ENCODE measurements around the gene NELFB.

The NELFB gene

GRCh38 chr9:137268538-137269201, 13.5 kb downstream of the NELFB start:
- no peak for DNase-seq (ENCODE audit: low spot score)

- no peak for DNase-seq (ENCODE audit: low spot score)
These were observed 14.2 kb downstream of the NELFB start for GRCh38 chr9:137269231-137269772.

GRCh38 chr9:137270929-137271695, 16.0 kb downstream of the NELFB start:
- no peak for DNase-seq (ENCODE audit: low spot score)

DNA sequence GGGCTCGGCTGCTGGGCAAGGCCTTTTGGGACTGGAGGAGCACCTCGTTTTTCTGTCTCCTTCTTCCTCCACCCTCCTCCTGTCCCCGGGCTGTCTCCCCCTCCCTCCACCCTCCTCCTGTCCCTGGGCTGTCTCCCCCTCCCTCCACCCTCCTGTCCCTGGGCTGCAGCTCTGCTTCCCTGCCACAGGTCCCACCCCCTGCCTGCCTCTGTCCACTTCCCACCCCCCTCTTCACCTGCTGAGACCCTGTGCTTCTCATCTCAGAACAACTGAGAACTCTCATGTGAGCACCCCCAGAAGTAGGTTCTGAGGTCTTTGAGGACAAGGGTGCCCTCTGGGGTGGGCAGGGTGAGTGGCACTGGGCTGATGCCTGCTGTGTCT, 16.6 kb downstream of the NELFB start:
- DNase-seq (ENCODE audit: low spot score), result no peak

DNA sequence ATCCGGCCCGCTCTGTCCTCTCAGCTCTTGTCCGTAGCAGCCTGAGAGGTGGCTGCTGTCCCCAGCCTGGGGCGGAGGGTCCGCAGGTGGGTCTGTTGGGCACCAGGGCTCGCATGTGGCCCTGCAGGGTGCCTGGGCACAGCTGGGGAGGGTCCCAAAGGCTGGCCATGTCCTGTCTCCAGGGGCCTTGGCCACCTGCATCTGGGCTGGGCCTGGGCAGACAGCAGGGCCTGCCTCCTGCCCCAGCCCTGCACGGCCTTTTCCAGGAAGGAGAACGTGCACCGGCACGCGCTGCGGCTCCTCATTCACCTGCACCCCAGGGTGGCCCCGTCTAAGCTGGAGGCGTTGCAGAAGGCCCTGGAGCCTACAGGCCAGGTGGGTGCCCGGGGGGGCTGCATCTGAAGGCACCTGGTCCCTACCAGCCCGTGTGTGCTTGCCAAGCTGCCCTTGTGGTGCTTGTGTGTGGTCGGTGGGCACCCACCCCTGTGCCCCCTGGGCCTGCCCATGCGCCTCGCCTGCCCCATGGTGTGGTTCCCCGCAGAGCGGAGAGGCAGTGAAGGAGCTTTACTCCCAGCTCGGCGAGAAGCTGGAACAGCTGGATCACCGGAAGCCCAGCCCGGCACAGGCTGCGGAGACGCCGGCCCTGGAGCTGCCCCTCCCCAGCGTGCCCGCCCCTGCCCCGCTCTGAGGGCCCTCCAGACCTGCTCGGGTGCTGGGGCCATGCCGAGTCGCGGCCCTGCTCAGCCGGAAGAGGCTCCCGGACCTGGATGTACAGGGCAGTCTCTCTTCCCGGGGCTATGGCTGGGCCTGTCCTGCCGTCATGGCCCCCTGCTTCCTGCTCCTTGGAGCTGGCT, 17.3 kb downstream of the NELFB start:
- DNase-seq (ENCODE audit: low spot score), result no peak

GRCh38 chr9:137273095-137273490, 18.0 kb downstream of the NELFB start:
- no peak for DNase-seq (ENCODE audit: low spot score)

GRCh38 chr9:137273611-137274320, 18.6 kb downstream of the NELFB start:
- DNase-seq (ENCODE audit: low spot score), result no peak

GRCh38 chr9:137275203-137275587, 20.1 kb downstream of the NELFB start:
- no peak for DNase-seq (ENCODE audit: low spot score)

- DNase-seq (ENCODE audit: low spot score), result no peak
These were observed 20.7 kb downstream of the NELFB start for GRCh38 chr9:137275588-137276472.

GRCh38 chr9:137276473-137277328, 21.6 kb downstream of the NELFB start:
- peak; percentile 50 for DNase-seq (ENCODE audit: low spot score)

DNA sequence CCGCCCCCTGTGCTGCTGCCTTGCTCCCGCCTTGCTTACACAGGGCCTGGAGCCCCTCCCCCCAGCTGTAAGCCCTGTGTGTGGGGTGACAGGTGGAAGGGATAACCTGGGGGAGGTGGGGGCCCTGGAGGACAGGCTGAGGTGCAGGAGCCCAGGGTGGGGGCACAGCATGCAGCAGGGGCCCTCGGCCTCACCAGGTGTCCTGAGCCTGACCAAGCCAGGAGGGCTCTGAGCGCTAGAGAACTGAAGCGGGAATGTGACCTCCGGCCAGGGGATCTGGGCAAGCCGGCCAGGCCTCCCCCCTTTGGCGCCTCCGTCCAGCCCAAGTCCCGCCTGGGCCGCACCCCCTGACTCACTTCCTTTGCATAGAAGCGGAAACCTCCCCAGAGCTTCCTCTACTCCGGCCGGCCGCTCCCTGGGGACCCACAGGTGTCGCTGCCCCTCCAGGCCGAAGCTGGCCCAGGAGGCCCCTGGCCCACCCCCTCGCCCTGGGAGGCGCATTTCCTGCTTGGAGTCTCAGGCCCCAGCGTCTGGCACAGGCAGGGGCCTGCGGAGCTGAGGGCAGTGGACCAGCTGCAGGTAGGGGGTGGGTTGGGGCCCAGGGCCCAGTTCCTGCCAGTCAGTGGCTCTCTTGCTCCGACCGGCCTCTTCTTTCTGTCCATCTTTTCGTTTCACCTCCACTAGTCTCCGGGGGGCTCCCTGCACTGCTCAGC, 22.4 kb downstream of the NELFB start, which contains the start of gene TOR4A:
Gene TOR4A, plus strand, starts transcription at position 398 of the 713 bp plus-strand sequence. CDS start 964 bp downstream, outside the sequence.
- DNase-seq (ENCODE audit: low spot score), result peak; percentile 67

DNA sequence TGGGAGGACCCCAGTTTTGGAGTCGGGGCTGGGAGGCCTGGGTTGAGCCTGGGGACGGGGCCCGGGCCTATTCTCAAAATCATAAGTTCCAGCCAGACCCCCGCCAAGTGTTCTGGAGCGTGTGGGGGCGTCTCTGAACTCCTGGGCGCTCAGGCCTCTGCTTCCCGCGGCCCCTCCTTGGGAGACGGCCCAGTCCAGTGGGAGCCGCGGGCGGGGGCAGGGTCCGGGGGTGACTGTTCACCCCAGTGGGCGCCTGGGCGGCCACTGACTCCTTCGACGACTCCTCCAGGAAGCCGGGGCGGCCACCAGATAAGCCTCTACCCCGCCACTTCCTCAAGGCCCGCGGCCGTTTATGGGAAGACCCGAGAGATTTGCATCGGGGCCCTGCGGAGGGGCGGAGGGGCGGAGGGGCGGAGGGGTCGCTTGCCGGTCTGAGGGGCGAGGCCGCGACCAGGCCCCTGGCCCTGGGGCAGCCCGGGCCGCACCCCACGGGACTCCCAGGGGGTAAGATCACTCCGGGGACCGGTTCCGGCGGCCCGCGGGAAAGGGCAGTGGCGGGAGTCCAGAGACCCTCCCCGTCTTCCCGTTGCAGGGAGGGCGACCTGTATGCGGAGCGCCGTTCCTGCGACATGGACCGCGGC, 23.1 kb downstream of the NELFB start:
- DNase-seq (ENCODE audit: low spot score), result no peak

DNA sequence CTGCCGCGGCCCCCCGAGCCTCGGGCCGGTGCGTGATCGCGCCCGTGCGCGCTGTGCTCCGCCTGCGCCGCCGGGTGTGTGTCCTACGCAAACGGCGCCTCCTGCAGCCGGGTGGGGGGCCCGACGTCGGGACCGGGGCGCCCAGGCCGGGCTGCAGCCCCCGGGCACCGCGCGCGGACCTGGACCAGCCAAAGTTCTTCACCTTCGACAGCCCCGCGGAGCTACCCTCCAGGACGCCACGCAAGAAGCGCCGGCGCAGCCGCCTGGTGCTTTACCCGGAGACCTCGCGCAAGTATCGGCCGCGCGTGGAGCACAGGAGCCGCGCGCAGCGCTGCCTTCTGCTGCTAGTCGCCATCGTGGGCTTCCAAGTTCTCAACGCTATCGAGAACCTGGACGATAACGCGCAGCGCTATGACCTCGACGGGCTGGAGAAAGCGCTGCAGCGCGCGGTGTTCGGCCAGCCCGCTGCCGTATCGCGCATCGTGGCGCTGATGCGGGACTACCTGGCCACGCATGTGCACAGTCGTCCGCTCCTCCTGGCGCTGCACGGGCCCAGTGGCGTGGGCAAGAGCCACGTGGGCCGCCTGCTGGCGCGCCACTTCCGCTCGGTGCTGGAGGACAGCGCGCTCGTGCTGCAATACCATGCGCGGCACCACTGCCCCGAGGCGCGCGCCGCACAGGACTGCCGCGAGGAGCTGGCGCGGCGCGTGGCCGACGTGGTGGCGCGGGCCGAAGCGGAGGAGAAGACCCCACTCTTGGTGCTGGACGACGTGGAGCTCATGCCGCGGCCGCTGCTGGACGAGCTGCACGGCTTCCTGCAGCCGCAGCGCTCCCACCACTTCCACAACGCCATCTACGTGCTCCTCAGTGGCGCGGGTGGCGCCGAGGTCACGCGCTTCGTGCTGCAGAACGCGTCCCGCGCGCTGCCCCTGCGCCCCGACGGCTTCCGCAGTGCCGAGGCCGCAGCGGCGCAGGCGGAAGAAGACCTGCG, 23.9 kb downstream of the NELFB start:
- DNase-seq (ENCODE audit: low spot score), result no peak

DNA sequence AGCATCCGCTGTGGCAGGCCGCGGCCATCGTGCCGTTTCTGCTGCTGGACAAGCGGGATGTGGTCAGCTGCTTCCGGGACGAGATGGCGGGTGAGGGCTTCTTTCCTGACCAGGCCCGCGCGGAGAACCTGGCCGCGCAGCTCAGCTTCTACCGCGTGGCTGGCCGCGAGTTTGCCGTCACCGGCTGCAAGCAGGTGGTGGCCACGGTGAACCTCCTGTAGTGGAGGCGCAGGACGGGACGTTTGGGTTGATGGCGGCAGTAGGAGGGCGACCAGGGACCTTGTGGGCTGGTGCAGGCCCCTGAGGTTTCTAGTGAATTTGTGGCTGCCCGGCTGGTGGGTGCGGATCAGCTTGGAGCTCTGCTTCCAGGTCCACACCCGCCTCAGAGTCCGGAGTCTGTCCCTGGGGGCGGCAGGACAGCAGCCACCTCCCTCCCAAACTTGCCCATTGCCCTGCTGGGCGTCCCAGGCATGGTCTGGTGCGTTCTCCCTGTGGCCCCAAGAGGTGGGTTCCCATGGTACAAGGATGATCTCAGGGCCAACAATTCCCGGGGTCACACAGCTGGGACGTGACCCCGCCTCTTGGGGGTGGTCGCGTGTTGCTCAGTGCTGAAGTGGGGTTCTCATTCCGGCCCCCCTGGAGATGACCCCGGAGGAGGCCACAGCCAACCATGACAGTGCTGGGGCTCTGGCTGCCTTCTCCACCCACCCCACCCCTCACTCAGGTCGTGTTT, 24.8 kb downstream of the NELFB start:
- DNase-seq (ENCODE audit: low spot score), result no peak

- no peak for DNase-seq (ENCODE audit: low spot score)
These were observed 25.6 kb downstream of the NELFB start for GRCh38 chr9:137280474-137281344.
